ENCODE results near the gene CHST6.
"Not testable (repeated sequence)": the region's sequence is repeated elsewhere in the genome, so short reads cannot be mapped to it uniquely, and the experiment has no call there.

CHST6 gene

GRCh38 chr16:75433732-75434413 lies 61.4 kb downstream of the CHST6 start:
- no CpG with 5 or more reads among the region's 32 CpGs for WGBS (ENCODE audit: insufficient coverage, insufficient read length)
- H3K9me3 ChIP-seq (ENCODE audit: control insufficient read depth, insufficient read depth, low read length), result no peaks in the 10 kb centered on the region
- H3K27me3 ChIP-seq (ENCODE audit: control insufficient read depth, insufficient read depth, low read length), result no peaks in the 10 kb centered on the region
- peak; percentile 33 for DNase-seq (ENCODE audit: low read depth, low spot score)
- no peaks in the 10 kb centered on the region for H3K4me1 ChIP-seq (ENCODE audit: control insufficient read depth, insufficient read depth, low read length)
- no peaks in the 10 kb centered on the region for H3K36me3 ChIP-seq (ENCODE audit: control insufficient read depth, insufficient read depth, low read length)
- H3K27ac ChIP-seq (ENCODE audit: low read length), result no peak overlapping the region
- H3K4me3 ChIP-seq (ENCODE audit: low read length), result peak overlapping the region; percentile 83; the same call in 1 of the 2 replicates

GRCh38 chr16:75432828-75433731 lies 62.2 kb downstream of the CHST6 start, which contains the start of gene CFDP1:
CFDP1 (minus strand) TSS chr16:75433503; CDS start chr16:75433352, 151 bp downstream.
- no CpG with 5 or more reads among the region's 85 CpGs for WGBS (ENCODE audit: insufficient coverage, insufficient read length)
- DNase-seq (ENCODE audit: low read depth, low spot score), result peak; percentile 71
- Histone ChIP-seq H3K4me3 (ENCODE audit: low read length) (peak within 1 kb of the TSS; percentile 83), H3K4me1 (ENCODE audit: control insufficient read depth, insufficient read depth, low read length) (no peaks in the 10 kb centered on the region), H3K27me3 (ENCODE audit: control insufficient read depth, insufficient read depth, low read length) (no peaks in the 10 kb centered on the region), H3K36me3 (ENCODE audit: control insufficient read depth, insufficient read depth, low read length) (no peaks in the 10 kb centered on the region), H3K27ac (ENCODE audit: low read length) (no peak within 1 kb of the TSS), H3K9me3 (ENCODE audit: control insufficient read depth, insufficient read depth, low read length) (no peaks in the 10 kb centered on the region)

GRCh38 chr16:75429621-75430403 lies 65.4 kb downstream of the CHST6 start:
- no peak overlapping the region for H3K27ac ChIP-seq (ENCODE audit: low read length)
- H3K27me3 ChIP-seq (ENCODE audit: control insufficient read depth, insufficient read depth, low read length), result no peaks in the 10 kb centered on the region
- no peaks in the 10 kb centered on the region for H3K9me3 ChIP-seq (ENCODE audit: control insufficient read depth, insufficient read depth, low read length)
- no peak overlapping the region for H3K4me3 ChIP-seq (ENCODE audit: low read length)
- H3K36me3 ChIP-seq (ENCODE audit: control insufficient read depth, insufficient read depth, low read length), result no peaks in the 10 kb centered on the region
- H3K4me1 ChIP-seq (ENCODE audit: control insufficient read depth, insufficient read depth, low read length), result no peaks in the 10 kb centered on the region
- no peak for DNase-seq (ENCODE audit: low read depth, low spot score)
- 100% methylated on average over 2 of the region's 11 CpGs for WGBS (ENCODE audit: insufficient coverage, insufficient read length)

- H3K27me3 ChIP-seq (ENCODE audit: control insufficient read depth, insufficient read depth, low read length); H3K4me1 ChIP-seq (ENCODE audit: control insufficient read depth, insufficient read depth, low read length); H3K36me3 ChIP-seq (ENCODE audit: control insufficient read depth, insufficient read depth, low read length); DNase-seq (ENCODE audit: low read depth, low spot score); H3K9me3 ChIP-seq (ENCODE audit: control insufficient read depth, insufficient read depth, low read length); H3K4me3 ChIP-seq (ENCODE audit: low read length); H3K27ac ChIP-seq (ENCODE audit: low read length): not testable (repeated sequence)
- no CpG with 5 or more reads among the region's 2 CpGs for WGBS (ENCODE audit: insufficient coverage, insufficient read length)
These were observed 68.7 kb downstream of the CHST6 start for GRCh38 chr16:75426524-75426923.

- H3K4me1 ChIP-seq (ENCODE audit: control insufficient read depth, insufficient read depth, low read length); H3K27me3 ChIP-seq (ENCODE audit: control insufficient read depth, insufficient read depth, low read length); H3K27ac ChIP-seq (ENCODE audit: low read length); H3K36me3 ChIP-seq (ENCODE audit: control insufficient read depth, insufficient read depth, low read length); DNase-seq (ENCODE audit: low read depth, low spot score); H3K4me3 ChIP-seq (ENCODE audit: low read length); H3K9me3 ChIP-seq (ENCODE audit: control insufficient read depth, insufficient read depth, low read length): not testable (repeated sequence)
- WGBS (ENCODE audit: insufficient coverage, insufficient read length), result no CpG with 5 or more reads among the region's 18 CpGs
These were observed 71.0 kb downstream of the CHST6 start for GRCh38 chr16:75424105-75424762.

GRCh38 chr16:75423723-75424104 lies 71.5 kb downstream of the CHST6 start:
- Histone ChIP-seq H3K4me3 (ENCODE audit: low read length) (no peak overlapping the region), H3K27me3 (ENCODE audit: control insufficient read depth, insufficient read depth, low read length) (no peaks in the 10 kb centered on the region), H3K4me1 (ENCODE audit: control insufficient read depth, insufficient read depth, low read length) (no peaks in the 10 kb centered on the region), H3K36me3 (ENCODE audit: control insufficient read depth, insufficient read depth, low read length) (no peaks in the 10 kb centered on the region), H3K27ac (ENCODE audit: low read length) (no peak overlapping the region), H3K9me3 (ENCODE audit: control insufficient read depth, insufficient read depth, low read length) (no peaks in the 10 kb centered on the region)
- no peak for DNase-seq (ENCODE audit: low read depth, low spot score)
- no CpG with 5 or more reads among the region's 4 CpGs for WGBS (ENCODE audit: insufficient coverage, insufficient read length)
